HG03378 (cell line): ENCODE results near the gene GRK5.
"Not testable (repeated sequence)": the region's sequence is repeated elsewhere in the genome, so short reads cannot be mapped to it uniquely, and the experiment has no call there.

Experiments
- ATAC-seq: cut with Tn5 transposase; IDR thresholded peaks from one replicate; pipeline ENCODE4 v1.9.1; 2021; ENCODE audit warnings: mild to moderate bottlenecking, moderate library complexity; ENCODE audit not compliant: unreplicated experiment

The GRK5 gene

GRCh38 chr10:119248184-119248583 is 40.8 kb downstream of the GRK5 start:
- no peak for ATAC-seq

GRCh38 chr10:119248681-119249080 is 41.3 kb downstream of the GRK5 start:
- ATAC-seq, result no peak

- no peak for ATAC-seq
Measured at GRCh38 chr10:119250641-119251314, 43.4 kb downstream of the GRK5 start.

GRCh38 chr10:119251315-119251708 is 43.9 kb downstream of the GRK5 start:
- ATAC-seq, result no peak

- no peak for ATAC-seq
Measured at GRCh38 chr10:119252051-119252465, 44.7 kb downstream of the GRK5 start.

GRCh38 chr10:119252470-119253151 is 45.2 kb downstream of the GRK5 start:
- ATAC-seq, result no peak

- ATAC-seq, result no peak
Measured at GRCh38 chr10:119253433-119254174, 46.2 kb downstream of the GRK5 start.

GRCh38 chr10:119254335-119254734 is 47.0 kb downstream of the GRK5 start:
- no peak for ATAC-seq

- no peak for ATAC-seq
Measured at GRCh38 chr10:119256030-119256429, 48.7 kb downstream of the GRK5 start.

GRCh38 chr10:119256897-119257296 is 49.5 kb downstream of the GRK5 start:
- ATAC-seq, result no peak

- no peak for ATAC-seq
Measured at GRCh38 chr10:119257899-119258419, 50.6 kb downstream of the GRK5 start.

GRCh38 chr10:119259345-119259744 is 52.0 kb downstream of the GRK5 start:
- ATAC-seq, result no peak

GRCh38 chr10:119261016-119261415 is 53.6 kb downstream of the GRK5 start:
- not testable (repeated sequence) for ATAC-seq

- no peak for ATAC-seq
Measured at GRCh38 chr10:119263951-119264617, 56.7 kb downstream of the GRK5 start.

- no peak for ATAC-seq
Measured at GRCh38 chr10:119265691-119266090, 58.3 kb downstream of the GRK5 start.

- ATAC-seq, result no peak
Measured at GRCh38 chr10:119267384-119267783, 60.0 kb downstream of the GRK5 start.

GRCh38 chr10:119268428-119268827 is 61.1 kb downstream of the GRK5 start:
- ATAC-seq, result no peak

GRCh38 chr10:119268871-119269506 is 61.6 kb downstream of the GRK5 start:
- peak; percentile 84 for ATAC-seq

- ATAC-seq, result no peak
Measured at GRCh38 chr10:119269737-119270136, 62.4 kb downstream of the GRK5 start.

- peak; percentile 59 for ATAC-seq
Measured at GRCh38 chr10:119270762-119271366, 63.5 kb downstream of the GRK5 start.
